BLaER1 treated with 17β-estradiol and CSF1 and Interleukin-3, amounts not matched to agents 10 nM and 100 nM (cell line): ENCODE measurements around the gene ACKR4.

ENCODE experiments used
- H3K27ac ChIP-seq, 11 experiments: shearing (Covaris generic); formaldehyde crosslinking; 2 replicates each; pipeline ENCODE4 v1.8.1; 2022
- H3K27me3 ChIP-seq, 11 experiments: shearing (Covaris generic); formaldehyde crosslinking; 2 replicates each; pipeline ENCODE4 v1.8.1; 2022
- H3K36me3 ChIP-seq, 11 experiments: shearing (Covaris generic); formaldehyde crosslinking; 2 replicates each; pipeline ENCODE4 v1.8.1; 2022
- H3K4me1 ChIP-seq, 10 experiments: shearing (Covaris generic); formaldehyde crosslinking; 2 replicates each; pipeline ENCODE4 v1.8.1; 2022
- H3K4me2 ChIP-seq, 11 experiments: shearing (Covaris generic); formaldehyde crosslinking; 2 replicates each; pipeline ENCODE4 v1.8.1; 2022
- H3K4me3 ChIP-seq, 10 experiments: shearing (Covaris generic); formaldehyde crosslinking; 2 replicates each; pipeline ENCODE4 v1.8.1; 2022
- H3K9ac ChIP-seq, 11 experiments: shearing (Covaris generic); formaldehyde crosslinking; 2 replicates each; pipeline ENCODE4 v1.8.1; 2022
- H3K9me3 ChIP-seq, 11 experiments: shearing (Covaris generic); formaldehyde crosslinking; replicated peaks in 1 of 11; 2 replicates each; pipeline ENCODE4 v1.8.1; 2022
- H4K20me1 ChIP-seq, 11 experiments: shearing (Covaris generic); formaldehyde crosslinking; 2 replicates each; pipeline ENCODE4 v1.8.1; 2022
- Cebpa-rat ChIP-seq, 11 experiments: shearing (Covaris generic); IDR thresholded peaks; 2 replicates each; pipeline ENCODE4 v1.8.1; 2022

The ACKR4 gene

GRCh38 chr3:132573797-132574211 lies 23.3 kb upstream of the ACKR4 start:
- H3K4me2 ChIP-seq: no peak overlapping the region
- TF ChIP-seq Cebpa-rat (IDR thresholded peaks at IDR 0.05): no peak
- H3K9ac ChIP-seq: no peak overlapping the region
- H4K20me1 ChIP-seq: no peaks in the 10 kb centered on the region
- H3K4me1 ChIP-seq: peaks cover 0 to 15% (median 0%) of the 10 kb centered on the region in 10 experiments; a peak in 6 of 20 replicates
- H3K27me3 ChIP-seq: no peaks in the 10 kb centered on the region
- peaks cover 24 to 60% (median 37%) of the 10 kb centered on the region in 11 experiments; a peak in 18 of 22 replicates for H3K36me3 ChIP-seq
- H3K9me3 ChIP-seq: peaks cover 0 to 16% (median 8%) of the 10 kb centered on the region in 11 experiments; a peak in 15 of 22 replicates
- H3K27ac ChIP-seq: no peak overlapping the region
- no peak overlapping the region for H3K4me3 ChIP-seq

GRCh38 chr3:132587401-132587800 lies 9.7 kb upstream of the ACKR4 start:
- Histone ChIP-seq H3K4me3 (no peak overlapping the region), H3K9ac (no peak overlapping the region), H3K4me2 (no peak overlapping the region), H3K4me1 (no peaks in the 10 kb centered on the region), H4K20me1 (no peaks in the 10 kb centered on the region), H3K9me3 (peaks cover 0 to 11% (median 6%) of the 10 kb centered on the region in 11 experiments; a peak in 13 of 22 replicates), H3K27ac (no peak overlapping the region), H3K27me3 (no peaks in the 10 kb centered on the region), H3K36me3 (peaks cover 0 to 27% (median 9%) of the 10 kb centered on the region in 11 experiments; a peak in 8 of 22 replicates)
- TF ChIP-seq Cebpa-rat (IDR thresholded peaks at IDR 0.05): no peak

GRCh38 chr3:132592216-132592615 lies 4.9 kb upstream of the ACKR4 start:
- H3K4me3 ChIP-seq: no peak overlapping the region
- peaks cover 5 to 27% (median 12%) of the 10 kb centered on the region in 11 experiments; a peak in 10 of 22 replicates for H3K36me3 ChIP-seq
- H3K9ac ChIP-seq: no peak overlapping the region
- H3K27ac ChIP-seq: no peak overlapping the region
- no peak overlapping the region for H3K4me2 ChIP-seq
- no peak for TF ChIP-seq Cebpa-rat (IDR thresholded peaks at IDR 0.05)
- peaks cover 0 to 9% (median 6%) of the 10 kb centered on the region in 11 experiments; a peak in 14 of 22 replicates for H3K9me3 ChIP-seq
- H3K27me3 ChIP-seq: no peaks in the 10 kb centered on the region
- peaks cover 0 to 39% (median 6%) of the 10 kb centered on the region in 10 experiments; a peak in 11 of 20 replicates for H3K4me1 ChIP-seq
- H4K20me1 ChIP-seq: no peaks in the 10 kb centered on the region

- Histone ChIP-seq H3K27ac (peak overlapping the region in 2 of 11 experiments; percentile 58 to 61; a peak in 4 of 22 replicates), H3K9ac (no peak overlapping the region), H3K4me2 (peak overlapping the region in 3 of 11 experiments; percentile 57 to 76 (median 67); a peak in 7 of 22 replicates), H3K4me3 (no peak overlapping the region), H3K36me3 (peaks cover 5 to 31% (median 12%) of the 10 kb centered on the region in 11 experiments; a peak in 14 of 22 replicates), H3K9me3 (peaks cover 0 to 9% (median 6%) of the 10 kb centered on the region in 11 experiments; a peak in 14 of 22 replicates), H4K20me1 (no peaks in the 10 kb centered on the region), H3K4me1 (peaks cover 0 to 39% (median 6%) of the 10 kb centered on the region in 10 experiments; a peak in 11 of 20 replicates), H3K27me3 (no peaks in the 10 kb centered on the region)
- TF ChIP-seq Cebpa-rat (IDR thresholded peaks at IDR 0.05): no peak
Observed at GRCh38 chr3:132593241-132593946, 3.7 kb upstream of the ACKR4 start.

GRCh38 chr3:132593947-132594323 lies 3.1 kb upstream of the ACKR4 start:
- Histone ChIP-seq H3K9ac (no peak overlapping the region; a peak in 1 of 22 replicates), H3K27me3 (no peaks in the 10 kb centered on the region), H3K4me3 (no peak overlapping the region), H3K27ac (peak overlapping the region in 2 of 11 experiments; percentile 58 to 61; a peak in 4 of 22 replicates), H3K36me3 (peaks cover 5 to 35% (median 15%) of the 10 kb centered on the region in 11 experiments; a peak in 16 of 22 replicates), H3K9me3 (peaks cover 0 to 9% (median 6%) of the 10 kb centered on the region in 11 experiments; a peak in 14 of 22 replicates), H3K4me1 (peaks cover 0 to 39% (median 6%) of the 10 kb centered on the region in 10 experiments; a peak in 11 of 20 replicates), H3K4me2 (peak overlapping the region in 3 of 11 experiments; percentile 57 to 76 (median 67); a peak in 7 of 22 replicates), H4K20me1 (no peaks in the 10 kb centered on the region)
- TF ChIP-seq Cebpa-rat (IDR thresholded peaks at IDR 0.05): no peak

GRCh38 chr3:132594498-132594897 lies 2.6 kb upstream of the ACKR4 start:
- Histone ChIP-seq H3K27ac (peak overlapping the region in 3 of 11 experiments; percentile 28 to 61 (median 58); a peak in 6 of 22 replicates), H4K20me1 (no peaks in the 10 kb centered on the region), H3K27me3 (no peaks in the 10 kb centered on the region), H3K4me1 (peaks cover 0 to 39% (median 6%) of the 10 kb centered on the region in 10 experiments; a peak in 11 of 20 replicates), H3K9me3 (peaks cover 0 to 9% (median 6%) of the 10 kb centered on the region in 11 experiments; a peak in 14 of 22 replicates), H3K4me2 (peak overlapping the region in 5 of 11 experiments; percentile 6 to 76 (median 57); a peak in 6 of 22 replicates), H3K9ac (no peak overlapping the region), H3K4me3 (no peak overlapping the region), H3K36me3 (peaks cover 5 to 30% (median 20%) of the 10 kb centered on the region in 11 experiments; a peak in 16 of 22 replicates)
- TF ChIP-seq Cebpa-rat (IDR thresholded peaks at IDR 0.05): no peak

- no peak overlapping the region for H3K4me3 ChIP-seq
- H3K27me3 ChIP-seq: no peaks in the 10 kb centered on the region
- H4K20me1 ChIP-seq: no peaks in the 10 kb centered on the region
- peak in 2 of 11 experiments; percentile 34 to 42; a peak in 1 of 22 replicates for TF ChIP-seq Cebpa-rat (IDR thresholded peaks at IDR 0.05)
- H3K9me3 ChIP-seq: peaks cover 0 to 6% (median 4%) of the 10 kb centered on the region in 11 experiments; a peak in 13 of 22 replicates
- peaks cover 5 to 27% (median 16%) of the 10 kb centered on the region in 11 experiments; a peak in 16 of 22 replicates for H3K36me3 ChIP-seq
- H3K27ac ChIP-seq: peak overlapping the region in 3 of 11 experiments; percentile 28 to 61 (median 58); a peak in 4 of 22 replicates
- H3K4me2 ChIP-seq: peak overlapping the region in 6 of 11 experiments; percentile 6 to 76 (median 41); a peak in 10 of 22 replicates
- no peak overlapping the region for H3K9ac ChIP-seq
- H3K4me1 ChIP-seq: peaks cover 0 to 39% (median 6%) of the 10 kb centered on the region in 10 experiments; a peak in 11 of 20 replicates
Observed at GRCh38 chr3:132595014-132595413, 2.1 kb upstream of the ACKR4 start.

GRCh38 chr3:132596326-132596725 lies 744 bp upstream of the ACKR4 start:
- Histone ChIP-seq H3K9ac (no peak overlapping the region), H3K4me1 (peaks cover 0 to 39% (median 6%) of the 10 kb centered on the region in 10 experiments; a peak in 11 of 20 replicates), H3K27ac (no peak overlapping the region), H3K27me3 (no peaks in the 10 kb centered on the region), H3K4me2 (no peak overlapping the region), H3K4me3 (no peak overlapping the region), H3K36me3 (peaks cover 0 to 24% (median 12%) of the 10 kb centered on the region in 11 experiments; a peak in 15 of 22 replicates), H4K20me1 (no peaks in the 10 kb centered on the region), H3K9me3 (no peaks in the 10 kb centered on the region; a peak in 1 of 22 replicates)
- no peak for TF ChIP-seq Cebpa-rat (IDR thresholded peaks at IDR 0.05)

GRCh38 chr3:132597660-132598059 lies 590 bp downstream of the ACKR4 start:
- no peak overlapping the region for H3K9ac ChIP-seq
- no peak overlapping the region for H3K4me2 ChIP-seq
- peaks cover 0 to 37% (median 6%) of the 10 kb centered on the region in 10 experiments; a peak in 11 of 20 replicates for H3K4me1 ChIP-seq
- no peak overlapping the region for H3K27ac ChIP-seq
- TF ChIP-seq Cebpa-rat (IDR thresholded peaks at IDR 0.05): no peak
- H3K9me3 ChIP-seq: no peaks in the 10 kb centered on the region; a peak in 1 of 22 replicates
- no peaks in the 10 kb centered on the region for H3K27me3 ChIP-seq
- H3K4me3 ChIP-seq: no peak overlapping the region
- H3K36me3 ChIP-seq: peaks cover 0 to 21% (median 11%) of the 10 kb centered on the region in 11 experiments; a peak in 16 of 22 replicates
- H4K20me1 ChIP-seq: no peaks in the 10 kb centered on the region
